ENCODE measurements around the gene NPAS3. TPM values are rescaled to one million over a fixed set of nuclear protein-coding genes. Genes with fewer than 3 reads are reported as not detected.

Gene NPAS3
- total and polyA plus RNA-seq, 2 donors (not counting 1 experiment from before 2014, with no cell fraction given) = 0.10 to 0.50 TPM

DNA sequence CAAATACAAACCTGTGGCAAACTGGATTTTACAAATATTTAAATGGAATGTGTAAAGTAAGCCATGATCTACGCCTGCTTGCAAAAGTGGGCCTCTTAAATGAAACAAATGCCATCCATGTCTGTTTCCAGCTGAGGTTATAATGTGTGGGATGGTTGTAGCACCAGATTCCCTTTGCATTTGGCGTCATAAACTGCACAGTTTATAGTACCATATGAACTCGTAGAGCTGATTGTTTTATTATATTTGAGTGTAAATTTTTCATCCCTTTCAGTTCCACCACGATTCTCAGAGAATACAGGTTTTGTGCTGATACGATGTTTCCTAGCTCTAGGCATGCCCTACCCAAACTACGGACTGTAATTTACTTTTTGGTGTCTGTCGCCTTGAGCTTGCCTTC, 637.3 kb downstream of the NPAS3 start:
- no peak overlapping the region for H3K9ac ChIP-seq (ENCODE audit: insufficient read depth, low read length)
- no peak for DNase-seq (ENCODE audit: low read depth in 2 of 2)
- H3K4me1 ChIP-seq (ENCODE audit: control insufficient read depth, extremely low read depth, insufficient read depth, low read length) = no peaks in the 10 kb centered on the region
- H2AFZ ChIP-seq (ENCODE audit: low read length) = no peak overlapping the region
- no peak overlapping the region for H3K4me3 ChIP-seq (replicated peaks in 1 of 4; ENCODE audit: control extremely low read depth in 1 of 4, insufficient read depth in 1 of 4, low read depth in 3 of 4, low read length in 4 of 4)
- H3K36me3 ChIP-seq (ENCODE audit: control insufficient read depth, insufficient read depth, low read length) = no peaks in the 10 kb centered on the region
- H3K27me3 ChIP-seq (ENCODE audit: control insufficient read depth, insufficient read depth, low read length) = no peaks in the 10 kb centered on the region
- H3K27ac ChIP-seq (ENCODE audit: insufficient read depth, low read length) = no peak overlapping the region
- no peaks in the 10 kb centered on the region for H3K9me3 ChIP-seq (ENCODE audit: control insufficient read depth, insufficient read depth, low read depth, low read length)
- TF ChIP-seq EZH2 (IDR thresholded peaks at IDR 0.05; ENCODE audit: low read length, missing control alignments) = no peak
- TF ChIP-seq, protein P1, sequence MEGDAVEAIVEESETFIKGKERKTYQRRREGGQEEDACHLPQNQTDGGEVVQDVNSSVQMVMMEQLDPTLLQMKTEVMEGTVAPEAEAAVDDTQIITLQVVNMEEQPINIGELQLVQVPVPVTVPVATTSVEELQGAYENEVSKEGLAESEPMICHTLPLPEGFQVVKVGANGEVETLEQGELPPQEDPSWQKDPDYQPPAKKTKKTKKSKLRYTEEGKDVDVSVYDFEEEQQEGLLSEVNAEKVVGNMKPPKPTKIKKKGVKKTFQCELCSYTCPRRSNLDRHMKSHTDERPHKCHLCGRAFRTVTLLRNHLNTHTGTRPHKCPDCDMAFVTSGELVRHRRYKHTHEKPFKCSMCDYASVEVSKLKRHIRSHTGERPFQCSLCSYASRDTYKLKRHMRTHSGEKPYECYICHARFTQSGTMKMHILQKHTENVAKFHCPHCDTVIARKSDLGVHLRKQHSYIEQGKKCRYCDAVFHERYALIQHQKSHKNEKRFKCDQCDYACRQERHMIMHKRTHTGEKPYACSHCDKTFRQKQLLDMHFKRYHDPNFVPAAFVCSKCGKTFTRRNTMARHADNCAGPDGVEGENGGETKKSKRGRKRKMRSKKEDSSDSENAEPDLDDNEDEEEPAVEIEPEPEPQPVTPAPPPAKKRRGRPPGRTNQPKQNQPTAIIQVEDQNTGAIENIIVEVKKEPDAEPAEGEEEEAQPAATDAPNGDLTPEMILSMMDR (conservative IDR thresholded peaks at IDR 0.05 in 1 of 2, IDR thresholded peaks at IDR 0.05 in 1 of 2; ENCODE audit: low read depth in 1 of 2, low read length in 2 of 2) = no peak
- no peaks in the 10 kb centered on the region for H4K20me1 ChIP-seq (ENCODE audit: control insufficient read depth, extremely low read depth, insufficient read depth, low read length)
- no peak overlapping the region for H3K4me2 ChIP-seq (ENCODE audit: extremely low read depth, insufficient read depth, low read length)
- H3K79me2 ChIP-seq (ENCODE audit: control insufficient read depth, insufficient read depth, low read length) = no peaks in the 10 kb centered on the region

DNA sequence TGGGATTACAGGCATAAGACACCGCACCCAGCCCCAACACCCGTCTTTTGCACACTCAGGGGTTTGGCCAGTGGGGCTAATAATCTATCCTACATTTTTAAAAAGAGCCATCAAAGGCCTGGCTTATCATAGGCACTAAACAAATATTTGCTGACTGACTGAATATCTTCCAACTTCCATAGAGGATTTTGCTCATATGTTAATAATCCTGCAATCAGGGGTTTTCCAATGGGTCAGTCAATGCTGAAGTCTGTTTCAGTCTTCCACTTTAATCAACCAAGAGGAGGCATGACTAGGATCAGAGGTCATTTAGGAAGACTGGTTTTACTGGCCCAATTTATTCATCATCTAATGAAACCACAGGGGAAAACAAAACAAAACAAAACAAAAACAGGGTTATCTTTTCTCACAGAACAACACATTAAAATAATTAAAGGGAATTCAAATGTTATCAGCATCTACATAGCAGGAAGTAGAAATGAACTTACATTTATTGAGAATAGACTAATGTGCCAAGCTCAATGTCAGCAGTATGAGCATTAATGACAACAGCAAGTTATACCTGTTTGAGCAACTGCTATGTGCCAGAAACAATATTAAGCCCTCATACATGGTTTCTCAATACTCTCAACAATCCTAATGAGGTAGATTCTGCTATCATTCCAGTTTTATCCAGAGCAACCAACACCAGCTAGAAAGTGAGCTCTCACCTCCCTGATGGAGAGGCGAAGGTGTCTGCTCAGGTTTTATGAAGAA, 640.0 kb downstream of the NPAS3 start:
- H3K36me3 ChIP-seq (ENCODE audit: control insufficient read depth, insufficient read depth, low read length) = no peaks in the 10 kb centered on the region
- no peak overlapping the region for H3K9ac ChIP-seq (ENCODE audit: insufficient read depth, low read length)
- no peaks in the 10 kb centered on the region for H4K20me1 ChIP-seq (ENCODE audit: control insufficient read depth, extremely low read depth, insufficient read depth, low read length)
- no peaks in the 10 kb centered on the region for H3K9me3 ChIP-seq (ENCODE audit: control insufficient read depth, insufficient read depth, low read depth, low read length)
- no peak overlapping the region for H3K27ac ChIP-seq (ENCODE audit: insufficient read depth, low read length)
- no peaks in the 10 kb centered on the region for H3K79me2 ChIP-seq (ENCODE audit: control insufficient read depth, insufficient read depth, low read length)
- H3K4me2 ChIP-seq (ENCODE audit: extremely low read depth, insufficient read depth, low read length) = no peak overlapping the region
- no peaks in the 10 kb centered on the region for H3K4me1 ChIP-seq (ENCODE audit: control insufficient read depth, extremely low read depth, insufficient read depth, low read length)
- TF ChIP-seq EZH2 (IDR thresholded peaks at IDR 0.05; ENCODE audit: low read length, missing control alignments) = no peak
- TF ChIP-seq, protein P1 (conservative IDR thresholded peaks at IDR 0.05 in 1 of 2, IDR thresholded peaks at IDR 0.05 in 1 of 2; ENCODE audit: low read depth in 1 of 2, low read length in 2 of 2) = no peak
- H3K4me3 ChIP-seq (replicated peaks in 1 of 4; ENCODE audit: control extremely low read depth in 1 of 4, insufficient read depth in 1 of 4, low read depth in 3 of 4, low read length in 4 of 4) = no peak overlapping the region
- H2AFZ ChIP-seq (ENCODE audit: low read length) = no peak overlapping the region
- no peaks in the 10 kb centered on the region for H3K27me3 ChIP-seq (ENCODE audit: control insufficient read depth, insufficient read depth, low read length)
- no peak for DNase-seq (ENCODE audit: low read depth in 2 of 2)

DNA sequence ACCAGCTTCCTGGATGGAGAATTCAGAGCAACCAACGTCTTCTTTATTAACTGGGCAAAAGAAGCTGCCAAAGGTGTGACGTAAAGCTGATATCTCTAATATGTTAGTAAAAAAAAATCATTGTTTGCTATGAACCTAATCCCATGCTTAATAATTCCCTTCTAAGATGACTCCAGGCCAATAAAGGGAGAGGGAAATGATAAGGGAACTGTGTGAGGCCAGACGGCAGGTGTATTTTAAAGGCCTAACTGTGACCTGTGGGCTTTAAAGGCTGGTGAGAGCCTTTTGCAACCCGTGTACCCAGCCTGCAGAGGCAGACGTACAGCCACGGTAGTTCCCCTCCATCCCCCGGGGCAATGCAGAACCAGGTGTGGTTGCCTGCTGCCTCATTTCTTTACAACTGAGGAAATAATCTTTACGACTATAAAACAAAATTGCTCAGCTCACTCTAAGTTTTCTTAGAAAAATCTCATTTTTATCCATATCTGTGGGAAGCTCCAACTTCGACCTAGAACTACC, 641.6 kb downstream of the NPAS3 start:
- H3K79me2 ChIP-seq (ENCODE audit: control insufficient read depth, insufficient read depth, low read length) = no peaks in the 10 kb centered on the region
- TF ChIP-seq EZH2 (IDR thresholded peaks at IDR 0.05; ENCODE audit: low read length, missing control alignments) = no peak
- TF ChIP-seq, protein P1 (conservative IDR thresholded peaks at IDR 0.05 in 1 of 2, IDR thresholded peaks at IDR 0.05 in 1 of 2; ENCODE audit: low read depth in 1 of 2, low read length in 2 of 2) = no peak
- H3K27ac ChIP-seq (ENCODE audit: insufficient read depth, low read length) = no peak overlapping the region
- no peak overlapping the region for H3K9ac ChIP-seq (ENCODE audit: insufficient read depth, low read length)
- H3K4me2 ChIP-seq (ENCODE audit: extremely low read depth, insufficient read depth, low read length) = no peak overlapping the region
- H3K4me3 ChIP-seq (replicated peaks in 1 of 4; ENCODE audit: control extremely low read depth in 1 of 4, insufficient read depth in 1 of 4, low read depth in 3 of 4, low read length in 4 of 4) = no peak overlapping the region
- no peaks in the 10 kb centered on the region for H3K36me3 ChIP-seq (ENCODE audit: control insufficient read depth, insufficient read depth, low read length)
- no peaks in the 10 kb centered on the region for H3K27me3 ChIP-seq (ENCODE audit: control insufficient read depth, insufficient read depth, low read length)
- no peaks in the 10 kb centered on the region for H3K9me3 ChIP-seq (ENCODE audit: control insufficient read depth, insufficient read depth, low read depth, low read length)
- no peaks in the 10 kb centered on the region for H4K20me1 ChIP-seq (ENCODE audit: control insufficient read depth, extremely low read depth, insufficient read depth, low read length)
- no peak overlapping the region for H2AFZ ChIP-seq (ENCODE audit: low read length)
- DNase-seq (ENCODE audit: low read depth in 2 of 2) = no peak
- no peaks in the 10 kb centered on the region for H3K4me1 ChIP-seq (ENCODE audit: control insufficient read depth, extremely low read depth, insufficient read depth, low read length)
